ENCODE results near the gene MYO1B.

- TF ChIP-seq CTCF (IDR thresholded peaks at IDR 0.05; ENCODE audit: insufficient read depth, low read length, poor library complexity, severe bottlenecking) (no peak), EZH2phosphoT487 (conservative IDR thresholded peaks at IDR 0.05; ENCODE audit: low read length) (no peak)
Observed at GRCh38 chr2:191435141-191435540, 189.9 kb downstream of the MYO1B start.

Data from SU-DHL-6 (cell line).